PFSK-1 (cell line): ENCODE data around the gene USH2A.

ENCODE experiments used
- FOXP2 ChIP-seq: optimal IDR thresholded peaks from 2 replicates; pipeline ENCODE3; 2011; ENCODE audit warnings: borderline replicate concordance, control low read depth, inconsistent platforms; ENCODE audit not compliant: insufficient read depth; ENCODE audit errors: extremely low read length, extremely low read depth
- POLR2AphosphoS5 ChIP-seq: IDR thresholded peaks from 2 replicates; pipeline ENCODE4 v1.6.1; 2012; ENCODE audit warnings: low read depth, mild to moderate bottlenecking, control low read depth, low read length, moderate library complexity
- SIN3A ChIP-seq: IDR thresholded peaks from 2 replicates; pipeline ENCODE4 v1.6.1; 2012; ENCODE audit warnings: mild to moderate bottlenecking, low read length, moderate library complexity, borderline replicate concordance; ENCODE audit not compliant: insufficient read depth
- TAF1 ChIP-seq: IDR thresholded peaks from 2 replicates; pipeline ENCODE4 v1.6.1; 2012; ENCODE audit warnings: low read length, control low read depth, borderline replicate concordance; ENCODE audit not compliant: insufficient read depth
- TF ChIP-seq, protein P1 (sequence below), 2 experiments: IDR thresholded peaks; 2 replicates each; pipeline versions ENCODE4 v1.6.1 to v1.8.0; 2011 to 2012; ENCODE audit warnings: low read depth in 2 of 2, low read length in 2 of 2, control low read depth in 1 of 2, inconsistent platforms in 1 of 2, mild to moderate bottlenecking in 1 of 2, moderate library complexity in 1 of 2; ENCODE audit not compliant: insufficient read depth in 1 of 2

Gene USH2A

GRCh38 chr1:215704089-215704860 lies 719.0 kb downstream of the USH2A start:
- TF ChIP-seq POLR2AphosphoS5 (no peak), SIN3A (no peak)

DNA sequence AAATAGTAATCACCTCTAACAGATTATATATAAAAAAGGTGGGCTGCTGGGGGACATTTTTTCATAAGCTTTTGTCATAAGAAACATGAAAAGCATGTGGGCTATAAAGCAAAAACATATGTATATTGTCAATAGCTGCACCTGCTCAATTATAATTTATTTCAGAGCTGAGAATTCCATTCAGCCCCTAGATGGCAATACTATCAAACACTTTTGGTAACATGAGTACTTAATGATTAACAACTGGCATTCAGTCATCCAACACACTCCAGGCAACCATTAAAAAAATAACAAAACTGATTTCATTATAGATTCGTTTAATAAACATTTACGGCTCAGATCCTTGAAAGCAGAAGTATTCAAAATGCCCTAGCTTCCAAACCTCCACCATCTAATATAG lies 741.0 kb downstream of the USH2A start:
- TF ChIP-seq TAF1, result no peak
- TF ChIP-seq, protein P1, sequence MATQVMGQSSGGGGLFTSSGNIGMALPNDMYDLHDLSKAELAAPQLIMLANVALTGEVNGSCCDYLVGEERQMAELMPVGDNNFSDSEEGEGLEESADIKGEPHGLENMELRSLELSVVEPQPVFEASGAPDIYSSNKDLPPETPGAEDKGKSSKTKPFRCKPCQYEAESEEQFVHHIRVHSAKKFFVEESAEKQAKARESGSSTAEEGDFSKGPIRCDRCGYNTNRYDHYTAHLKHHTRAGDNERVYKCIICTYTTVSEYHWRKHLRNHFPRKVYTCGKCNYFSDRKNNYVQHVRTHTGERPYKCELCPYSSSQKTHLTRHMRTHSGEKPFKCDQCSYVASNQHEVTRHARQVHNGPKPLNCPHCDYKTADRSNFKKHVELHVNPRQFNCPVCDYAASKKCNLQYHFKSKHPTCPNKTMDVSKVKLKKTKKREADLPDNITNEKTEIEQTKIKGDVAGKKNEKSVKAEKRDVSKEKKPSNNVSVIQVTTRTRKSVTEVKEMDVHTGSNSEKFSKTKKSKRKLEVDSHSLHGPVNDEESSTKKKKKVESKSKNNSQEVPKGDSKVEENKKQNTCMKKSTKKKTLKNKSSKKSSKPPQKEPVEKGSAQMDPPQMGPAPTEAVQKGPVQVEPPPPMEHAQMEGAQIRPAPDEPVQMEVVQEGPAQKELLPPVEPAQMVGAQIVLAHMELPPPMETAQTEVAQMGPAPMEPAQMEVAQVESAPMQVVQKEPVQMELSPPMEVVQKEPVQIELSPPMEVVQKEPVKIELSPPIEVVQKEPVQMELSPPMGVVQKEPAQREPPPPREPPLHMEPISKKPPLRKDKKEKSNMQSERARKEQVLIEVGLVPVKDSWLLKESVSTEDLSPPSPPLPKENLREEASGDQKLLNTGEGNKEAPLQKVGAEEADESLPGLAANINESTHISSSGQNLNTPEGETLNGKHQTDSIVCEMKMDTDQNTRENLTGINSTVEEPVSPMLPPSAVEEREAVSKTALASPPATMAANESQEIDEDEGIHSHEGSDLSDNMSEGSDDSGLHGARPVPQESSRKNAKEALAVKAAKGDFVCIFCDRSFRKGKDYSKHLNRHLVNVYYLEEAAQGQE (IDR thresholded peaks at IDR 0.05; ENCODE audit: insufficient read depth in 1 of 2, low read depth in 2 of 2, low read length in 2 of 2), result no peak
- TF ChIP-seq SIN3A, result no peak
- no peak for TF ChIP-seq FOXP2
- no peak for TF ChIP-seq POLR2AphosphoS5

- TF ChIP-seq TAF1, result no peak
- TF ChIP-seq FOXP2, result no peak
- TF ChIP-seq SIN3A, result no peak
- no peak for TF ChIP-seq POLR2AphosphoS5
- TF ChIP-seq, protein P1 (IDR thresholded peaks at IDR 0.05; ENCODE audit: insufficient read depth in 1 of 2, low read depth in 2 of 2, low read length in 2 of 2), result no peak
These were observed 742.2 kb downstream of the USH2A start for GRCh38 chr1:215681041-215681440.

DNA sequence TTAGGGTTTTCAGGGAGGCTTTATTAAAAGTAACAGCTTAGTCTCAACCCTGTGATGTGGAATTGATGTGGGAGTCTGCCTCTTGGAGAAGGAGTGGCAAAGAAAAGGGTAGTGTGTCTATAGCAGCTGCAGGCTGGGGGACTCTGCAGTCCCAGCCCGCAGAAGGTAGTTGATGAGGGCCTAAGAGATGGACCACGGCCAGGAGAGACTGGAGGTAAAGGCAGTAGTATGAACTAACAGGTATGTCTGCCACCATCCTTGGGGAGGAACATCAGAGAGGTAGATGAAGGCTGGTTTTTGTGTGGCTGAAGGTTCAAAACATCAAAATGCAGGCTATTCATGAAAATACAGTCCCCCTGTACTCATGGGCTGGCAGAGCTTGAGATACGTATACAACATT lies 744.0 kb downstream of the USH2A start:
- TF ChIP-seq TAF1, result no peak
- TF ChIP-seq, protein P1 (IDR thresholded peaks at IDR 0.05; ENCODE audit: insufficient read depth in 1 of 2, low read depth in 2 of 2, low read length in 2 of 2), result no peak
- TF ChIP-seq POLR2AphosphoS5, result no peak
- no peak for TF ChIP-seq SIN3A
- TF ChIP-seq FOXP2, result no peak

GRCh38 chr1:215677112-215677511 lies 746.1 kb downstream of the USH2A start:
- TF ChIP-seq FOXP2 (no peak), SIN3A (no peak), TAF1 (no peak), POLR2AphosphoS5 (no peak)
- TF ChIP-seq, protein P1 (IDR thresholded peaks at IDR 0.05; ENCODE audit: insufficient read depth in 1 of 2, low read depth in 2 of 2, low read length in 2 of 2), result no peak
